HG02938 (cell line): ENCODE results near the gene GALNT2.

Experiments
- ATAC-seq: cut with Tn5 transposase; IDR thresholded peaks from one replicate; pipeline ENCODE4 v1.9.1; 2021; ENCODE audit warnings: mild to moderate bottlenecking, moderate library complexity; ENCODE audit not compliant: unreplicated experiment

The GALNT2 gene

DNA sequence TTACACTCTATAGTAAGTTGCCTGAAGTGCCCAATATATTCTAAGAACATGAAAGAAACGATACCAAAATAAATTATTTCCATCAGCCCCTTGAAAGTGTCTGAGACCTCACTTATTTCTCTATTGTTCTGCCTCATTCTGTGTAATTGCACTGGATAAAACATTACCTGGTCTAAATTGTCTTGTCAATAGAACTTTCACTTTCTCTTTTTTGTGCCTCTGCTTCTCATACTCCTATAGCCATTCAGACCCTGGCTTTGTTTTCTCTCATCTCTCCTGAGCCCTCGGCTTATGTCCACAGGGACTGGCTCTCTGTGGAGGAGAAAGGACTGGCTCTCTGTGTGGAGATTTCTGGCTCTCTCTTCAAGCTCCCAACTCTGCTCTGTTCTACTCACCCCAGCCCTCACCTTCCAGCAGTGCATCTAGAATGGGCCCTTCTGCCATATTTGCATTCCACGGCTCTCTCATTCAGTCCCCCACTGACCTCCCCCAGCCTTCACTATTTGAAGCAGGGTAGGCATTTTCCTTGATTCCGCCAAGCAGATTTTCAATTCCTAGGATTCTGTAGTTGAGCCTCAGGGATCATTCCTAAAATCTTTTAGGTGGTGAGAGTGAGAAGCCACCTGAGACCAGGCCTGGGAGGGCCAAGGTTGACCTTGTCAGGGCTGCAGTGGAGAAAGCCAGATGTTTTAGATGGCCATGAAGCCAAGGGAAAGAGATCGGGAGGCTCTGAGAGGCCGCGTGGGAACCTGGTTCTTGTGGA lies 15.9 kb upstream of the GALNT2 start:
- no peak for ATAC-seq

DNA sequence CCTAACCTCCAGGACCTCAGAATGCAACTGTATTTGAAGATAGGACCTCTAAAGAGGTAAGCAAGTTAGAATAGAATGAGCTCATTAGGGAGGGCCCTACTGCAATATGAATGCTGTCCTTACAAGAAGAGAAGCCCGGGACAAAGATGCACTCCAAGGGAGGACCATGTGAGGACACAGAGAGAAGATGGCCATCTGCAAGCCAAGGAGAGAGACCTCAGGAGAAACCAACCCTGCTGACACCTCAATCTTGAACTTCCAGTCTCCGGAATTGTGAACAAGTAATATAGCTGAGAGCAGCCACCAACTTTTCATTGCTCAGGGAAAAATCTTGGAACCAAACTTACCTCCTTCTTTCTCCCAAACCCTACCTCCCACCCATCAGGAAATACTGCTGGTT lies 15.0 kb upstream of the GALNT2 start:
- ATAC-seq = no peak

DNA sequence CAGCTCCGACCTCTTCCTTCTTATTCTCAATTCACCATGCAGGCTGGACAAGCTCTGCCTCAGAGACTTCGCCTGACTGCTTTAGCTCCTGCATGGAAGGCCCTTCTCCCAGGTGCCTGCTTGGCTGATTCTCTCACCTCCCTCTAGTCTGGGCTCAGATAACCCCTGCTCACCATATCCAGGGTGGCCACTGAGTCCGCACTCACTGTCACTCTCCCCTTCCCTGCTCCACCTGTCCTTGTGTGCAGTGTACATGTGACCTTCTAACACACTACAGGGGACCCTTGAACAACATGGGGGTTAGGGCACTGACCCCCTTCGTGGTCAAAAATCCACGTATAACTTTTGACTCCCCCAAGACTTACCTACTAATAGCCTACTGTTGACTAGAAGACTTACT lies 14.4 kb upstream of the GALNT2 start:
- no peak for ATAC-seq

DNA sequence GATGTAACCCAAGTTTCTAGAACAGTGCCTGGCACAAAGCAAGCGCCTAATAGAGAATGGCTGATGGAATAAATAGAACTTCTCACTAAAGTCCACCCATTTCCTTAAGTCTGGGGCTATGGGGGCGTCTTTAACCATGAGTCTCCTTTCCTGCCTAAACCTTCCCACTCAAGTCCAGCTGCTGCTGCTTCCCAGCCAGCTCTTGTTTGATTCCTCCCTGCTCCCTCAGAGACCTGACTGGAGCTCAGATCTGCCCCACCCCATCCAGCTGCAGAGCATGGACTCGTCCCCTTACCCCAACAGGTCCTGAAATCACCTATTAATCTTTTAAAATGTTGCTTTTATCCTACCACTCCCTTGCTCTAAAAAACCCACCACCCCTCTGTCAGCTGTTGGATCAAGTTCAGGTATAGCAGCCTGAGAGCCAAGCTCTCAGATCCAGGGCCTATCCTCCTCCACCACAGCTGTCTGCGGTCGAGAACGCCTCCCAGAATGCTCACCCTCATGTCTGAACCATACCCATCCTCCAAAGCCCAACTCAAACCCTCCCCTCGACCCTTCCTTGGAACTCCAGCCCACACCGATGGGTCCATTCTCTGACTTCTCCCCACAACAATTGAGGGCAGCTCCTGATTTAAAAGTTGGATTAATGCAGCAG lies 12.8 kb upstream of the GALNT2 start:
- ATAC-seq = no peak

DNA sequence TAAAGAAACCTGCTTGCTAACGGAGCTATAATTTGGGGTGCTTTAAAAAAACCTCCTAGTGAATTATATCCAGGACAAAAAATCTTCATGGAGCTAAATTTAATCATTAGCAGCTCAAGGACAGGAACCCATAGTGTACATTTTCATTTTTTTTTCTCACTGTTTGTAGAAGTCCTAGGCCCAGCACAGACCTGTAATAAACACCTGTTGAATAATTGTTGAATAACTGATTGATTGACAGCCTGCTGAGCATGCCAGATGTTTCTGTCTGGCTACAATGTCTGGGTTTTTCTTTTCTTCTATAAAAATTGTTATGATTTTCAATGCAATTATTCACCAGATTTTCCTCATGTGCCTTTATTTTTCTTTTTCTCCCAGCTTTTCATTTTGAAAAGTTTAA lies 10.9 kb upstream of the GALNT2 start:
- ATAC-seq = no peak

DNA sequence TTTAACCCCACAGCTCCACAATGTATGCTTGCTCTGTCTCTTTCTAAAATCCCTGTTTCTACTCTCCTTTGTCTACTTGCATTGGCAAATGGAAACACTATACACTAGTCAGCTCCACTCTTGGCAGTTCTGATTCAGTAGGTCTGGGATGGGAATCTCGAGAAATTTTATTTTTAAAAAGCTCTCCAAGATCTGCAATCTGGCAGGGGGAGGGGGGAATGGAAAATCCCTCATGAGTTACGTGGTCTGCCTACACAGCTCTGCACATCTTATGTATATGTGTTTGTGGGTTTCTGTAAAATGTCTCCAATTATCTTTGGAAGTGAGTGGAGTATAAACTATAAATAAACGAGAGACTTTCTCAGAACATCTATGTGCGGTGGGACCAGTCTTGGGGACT lies 9.9 kb upstream of the GALNT2 start:
- no peak for ATAC-seq

DNA sequence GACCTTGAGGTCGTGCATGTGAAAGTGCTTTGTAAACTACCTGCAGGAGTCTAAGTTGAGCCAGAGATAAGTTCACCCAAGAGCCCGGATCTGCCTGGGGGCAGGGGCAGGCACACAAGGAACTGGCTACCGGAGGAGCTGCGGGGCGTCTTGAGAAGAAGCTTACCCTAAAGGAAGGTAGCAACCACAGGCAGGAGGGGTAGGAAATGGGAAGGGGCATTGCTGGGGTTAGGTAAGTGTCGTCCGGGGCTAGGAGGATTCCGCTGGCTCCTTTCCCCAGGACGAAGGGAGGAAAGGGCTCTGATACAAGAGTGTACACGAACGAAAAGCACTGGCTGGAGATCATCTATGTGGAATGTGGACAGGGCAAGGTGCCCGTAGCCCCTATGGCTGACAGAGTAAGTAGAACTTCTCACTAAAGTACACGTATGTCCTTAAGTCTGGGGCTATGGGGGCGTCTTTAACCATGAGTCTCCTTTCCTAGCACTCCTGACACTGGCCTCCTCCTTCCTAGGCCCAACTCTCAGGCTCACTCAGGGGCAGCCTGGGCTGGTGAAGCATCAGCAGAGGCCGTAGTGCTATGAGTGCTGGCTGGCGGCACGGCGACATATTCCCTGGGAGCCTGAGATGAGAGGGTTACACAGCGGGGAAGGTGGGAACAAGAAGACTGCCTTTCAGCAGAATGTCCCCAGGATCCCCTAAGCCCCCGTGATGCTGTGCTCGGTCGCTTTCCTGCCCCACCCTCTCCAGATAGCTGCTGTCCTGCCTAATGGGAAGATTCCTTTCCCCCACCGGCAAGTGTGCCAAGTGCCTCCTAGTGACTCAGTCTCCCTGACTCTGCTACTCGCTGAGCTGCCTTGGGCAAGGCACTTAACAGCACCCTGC lies 9.1 kb upstream of the GALNT2 start:
- ATAC-seq = no peak

DNA sequence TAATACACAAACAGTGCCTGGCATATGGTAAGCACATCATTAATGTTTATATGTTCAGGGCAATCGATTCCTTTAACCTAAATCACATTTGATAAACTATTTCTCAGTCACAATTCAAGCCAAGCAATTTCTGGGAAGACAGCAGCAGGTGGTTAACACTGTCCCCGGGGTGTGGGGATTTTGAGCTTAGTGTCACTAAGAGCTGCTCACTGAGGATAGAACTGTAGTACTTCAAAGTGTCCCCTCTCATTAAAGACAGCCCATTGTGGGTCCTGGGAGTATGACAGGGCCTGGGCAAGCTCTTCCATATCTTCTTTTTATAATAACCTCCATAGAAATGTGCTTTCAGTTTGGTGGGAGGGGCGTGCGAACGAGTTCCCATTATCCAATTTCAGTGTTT lies 8.4 kb upstream of the GALNT2 start:
- no peak for ATAC-seq

DNA sequence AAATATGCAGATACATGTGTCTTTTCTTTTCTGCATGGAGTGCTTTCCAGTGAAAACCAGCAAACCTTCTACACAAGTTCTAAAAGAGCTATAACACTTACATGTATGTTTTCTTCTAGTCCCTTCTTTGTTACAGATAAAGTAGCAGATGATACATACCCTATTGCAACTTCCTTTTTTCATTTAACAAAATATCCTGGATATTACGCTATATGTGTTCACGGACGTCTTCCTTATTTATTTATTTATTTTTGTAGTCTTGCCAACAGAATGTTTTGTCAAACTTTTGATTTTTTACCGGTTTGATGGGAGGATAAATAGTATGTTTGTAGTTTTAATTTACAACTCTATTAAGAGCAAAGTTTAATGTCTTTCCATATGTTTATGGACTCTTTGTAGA lies 5.2 kb upstream of the GALNT2 start:
- ATAC-seq = no peak

DNA sequence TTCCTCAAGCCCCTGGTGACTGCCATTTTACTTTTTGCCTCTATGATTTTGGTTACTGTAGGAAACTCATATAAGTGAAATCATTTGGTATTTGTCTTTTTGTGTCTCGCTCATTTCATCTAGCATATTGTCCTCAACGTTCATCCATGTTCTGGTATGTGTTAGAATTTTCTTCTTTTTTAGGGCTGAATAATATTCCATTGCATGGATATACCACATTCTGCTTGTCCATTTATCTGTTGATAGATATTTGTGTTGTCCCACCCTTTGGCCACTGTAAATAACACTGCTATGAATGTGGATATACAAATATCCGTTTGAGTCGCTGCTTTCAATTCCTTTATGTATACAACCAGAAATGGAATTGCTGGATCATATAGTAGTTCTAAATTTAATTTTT lies 4.5 kb upstream of the GALNT2 start:
- ATAC-seq = no peak

DNA sequence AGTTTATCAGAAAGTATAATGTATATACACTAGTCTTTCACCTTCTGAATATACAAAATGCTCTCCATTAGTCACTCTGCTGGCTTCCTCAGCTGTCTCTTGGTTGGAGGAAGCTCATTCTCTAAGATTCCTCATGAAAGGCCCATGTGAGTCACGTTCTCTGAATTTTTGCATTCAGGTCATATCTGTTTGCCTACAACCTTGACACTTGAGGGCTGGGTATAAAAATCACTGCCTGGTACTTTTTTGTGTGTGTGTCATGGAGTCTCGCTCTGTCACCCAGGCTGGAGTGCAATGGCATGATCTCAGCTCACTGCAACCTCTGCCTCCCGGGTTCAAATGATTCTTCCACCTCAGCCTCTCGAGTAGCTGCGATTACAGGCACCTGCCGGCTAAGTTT lies 2.8 kb upstream of the GALNT2 start:
- no peak for ATAC-seq

DNA sequence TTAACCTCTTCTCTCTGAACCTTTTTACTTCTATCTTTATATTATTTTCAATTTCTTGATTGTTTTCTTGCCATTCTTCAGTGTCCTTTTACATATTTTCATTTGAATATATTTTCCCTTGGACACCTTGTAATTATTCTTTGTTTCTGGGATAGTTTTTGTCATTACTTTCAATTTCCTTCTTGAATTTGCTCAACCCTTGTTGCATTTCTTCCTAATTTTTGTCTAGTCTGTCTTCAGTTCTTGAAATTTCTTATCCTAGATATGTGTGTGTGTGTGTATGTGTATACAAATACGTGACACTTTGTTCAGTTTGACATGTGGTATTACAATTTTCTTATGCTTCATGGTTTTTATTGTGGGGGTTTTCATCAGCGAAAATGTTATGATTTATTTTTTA lies 1.9 kb upstream of the GALNT2 start:
- no peak for ATAC-seq

DNA sequence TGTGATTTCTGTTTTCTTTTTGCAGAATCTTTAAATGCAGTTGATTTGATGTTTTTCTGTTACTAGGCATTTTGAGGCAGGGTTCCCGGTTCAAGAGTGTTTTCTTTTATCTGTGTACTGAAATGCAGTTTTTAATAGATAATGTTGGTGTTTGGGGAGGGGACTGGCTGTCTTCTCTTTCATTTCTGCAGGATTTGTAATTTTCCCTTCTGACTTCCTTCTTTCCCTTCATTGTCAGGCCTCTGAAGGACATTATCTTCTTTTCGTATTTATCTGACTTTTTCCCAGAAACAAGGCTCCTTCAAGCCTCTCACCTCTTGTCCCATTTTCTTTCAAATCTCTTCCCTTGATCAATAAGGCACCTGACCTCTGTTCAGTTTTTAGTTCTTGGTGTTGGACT lies 1.5 kb upstream of the GALNT2 start:
- ATAC-seq = no peak

DNA sequence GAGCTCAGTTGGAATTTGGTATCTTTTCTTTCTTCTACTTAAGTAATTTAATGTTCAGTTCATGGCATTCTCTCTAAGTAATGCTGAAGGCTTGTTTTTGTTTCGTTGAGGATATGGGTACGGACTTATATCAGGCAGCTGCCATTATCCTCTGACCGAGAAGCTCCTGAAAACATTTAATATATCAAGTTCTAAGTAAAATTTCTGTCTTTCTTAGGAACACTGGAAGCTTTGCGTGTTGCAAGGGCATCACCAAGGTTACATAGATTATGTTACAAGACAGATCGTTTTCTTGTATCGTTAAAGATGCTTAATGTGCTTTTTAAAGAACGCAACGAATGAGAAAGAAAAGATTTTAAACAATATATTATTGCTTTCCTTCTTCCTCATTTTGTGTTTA lies 1.0 kb upstream of the GALNT2 start:
- ATAC-seq = no peak

DNA sequence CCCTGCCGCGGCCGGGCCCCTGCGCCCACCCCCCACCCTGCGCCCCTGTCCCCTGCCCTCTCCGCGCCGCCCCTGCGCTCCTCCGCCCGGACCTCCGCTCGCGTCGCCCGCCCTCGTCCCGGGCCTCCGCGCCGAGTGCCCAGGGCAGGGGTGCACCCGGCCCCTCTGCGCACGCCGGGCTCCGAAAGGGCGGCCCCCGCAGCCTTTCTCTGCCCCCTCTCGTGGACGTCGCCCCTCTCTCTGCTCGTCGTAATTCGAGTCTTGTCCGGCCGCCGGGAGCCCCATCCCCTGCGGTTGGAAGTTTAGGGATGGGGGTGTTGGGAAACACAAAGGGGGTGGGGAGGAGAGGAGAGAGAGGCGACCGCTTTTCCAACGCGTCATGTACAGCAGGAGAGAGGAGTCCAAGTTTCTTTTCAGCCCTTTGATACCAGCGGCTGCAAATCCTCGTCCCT lies 407 bp downstream of the GALNT2 start:
- ATAC-seq = peak; percentile 12

DNA sequence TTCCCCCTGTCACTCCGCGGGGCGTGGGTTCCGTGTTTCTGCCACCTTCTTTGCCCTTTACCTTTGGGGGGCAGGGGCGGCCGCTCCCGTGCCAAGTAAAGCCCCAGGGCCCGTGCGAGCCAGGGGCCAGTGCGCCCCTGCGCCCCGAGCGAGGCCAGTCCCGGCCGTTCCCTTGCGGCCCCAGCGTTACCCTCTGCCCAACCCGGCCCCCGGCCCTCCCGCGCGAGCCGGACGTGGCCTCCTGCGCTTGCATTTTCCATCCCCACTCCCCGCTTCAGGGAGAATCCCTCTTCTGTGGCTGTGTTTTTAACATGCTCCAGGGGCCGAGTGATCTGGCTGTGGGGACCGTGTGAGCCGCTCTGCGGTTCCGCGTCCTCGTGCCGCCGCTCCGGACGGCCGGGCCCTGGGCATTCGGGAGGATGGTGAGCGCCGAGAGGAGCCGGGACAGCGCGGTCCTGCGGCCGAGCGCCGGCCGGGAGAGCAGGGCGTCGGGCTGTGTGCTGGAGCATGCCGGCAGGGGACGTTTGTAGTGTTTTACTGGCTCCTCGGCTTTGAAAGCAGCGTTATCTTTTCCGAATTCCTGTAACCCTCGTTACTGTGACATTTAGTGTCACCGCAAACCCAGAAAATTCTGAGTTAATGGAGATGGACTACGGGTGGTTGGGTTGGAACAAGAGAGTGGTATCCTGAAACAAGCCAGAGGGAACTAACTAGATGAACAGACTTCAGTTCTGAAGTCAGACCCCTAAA lies 1.0 kb downstream of the GALNT2 start:
- no peak for ATAC-seq

DNA sequence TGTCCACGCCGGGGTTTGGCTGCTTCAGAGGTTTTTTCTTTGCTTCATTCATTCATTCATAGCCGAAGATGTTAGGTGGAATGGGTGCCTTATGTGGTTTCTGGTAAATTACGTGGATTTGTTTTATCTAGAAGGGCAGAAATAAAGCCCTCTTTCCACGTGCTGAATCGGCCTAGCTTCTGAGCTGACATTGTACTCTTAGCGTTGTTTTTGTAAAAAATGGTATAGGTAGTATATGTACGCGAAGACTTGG lies 1.5 kb downstream of the GALNT2 start:
- no peak for ATAC-seq

DNA sequence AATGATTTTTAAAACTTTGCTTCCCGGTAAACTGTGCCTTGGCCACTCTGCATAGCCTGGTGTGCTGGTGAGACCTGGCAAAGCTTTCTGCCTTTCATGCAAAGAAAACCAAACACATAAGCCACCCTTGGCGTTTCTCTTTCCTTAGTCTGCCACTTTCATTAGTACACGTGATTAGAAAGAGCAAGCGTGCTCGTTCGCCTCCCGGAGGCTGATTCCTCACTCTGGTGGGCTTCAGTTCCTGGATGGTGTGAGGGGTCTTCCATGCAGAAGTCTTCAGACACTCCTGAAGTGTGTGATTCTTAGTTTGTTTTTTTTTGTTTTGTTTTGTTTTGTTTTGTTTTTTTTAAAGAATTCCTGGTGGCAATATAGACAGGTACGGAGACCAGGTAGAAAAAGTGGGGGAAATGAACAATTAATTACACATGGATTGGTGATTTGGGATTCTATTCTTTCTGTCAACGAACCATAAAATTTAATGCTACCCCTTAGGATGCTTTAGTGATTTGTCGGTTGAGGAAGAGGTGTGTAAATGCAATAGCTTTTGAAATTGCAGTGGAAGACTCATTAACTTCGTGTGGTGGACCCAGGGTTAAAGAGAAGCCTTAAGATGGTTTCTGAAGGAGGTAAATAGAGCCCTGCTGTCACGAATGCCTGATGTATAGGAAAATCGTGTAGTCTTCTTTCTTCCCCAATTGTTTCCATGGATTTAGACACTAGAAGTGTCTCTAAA lies 2.1 kb downstream of the GALNT2 start:
- ATAC-seq = no peak

DNA sequence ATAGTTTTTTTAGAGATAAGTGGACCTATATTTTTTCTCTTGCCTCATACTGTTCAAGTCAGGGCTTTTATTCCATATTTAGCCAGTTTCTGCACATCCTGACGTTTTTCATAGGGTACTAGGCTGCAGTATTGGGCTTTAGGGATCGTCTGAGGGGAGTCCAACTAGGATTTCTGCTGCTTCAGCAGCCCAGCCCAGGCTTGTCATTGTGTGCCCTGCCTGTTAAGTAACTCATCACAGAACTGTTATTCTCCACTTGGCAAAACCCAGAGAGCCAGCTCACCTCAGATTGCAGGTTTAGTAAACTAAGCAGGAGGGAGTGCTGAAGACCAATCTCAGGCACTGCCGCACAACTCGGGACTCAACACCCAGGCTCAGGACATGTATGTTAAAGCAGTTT lies 2.8 kb downstream of the GALNT2 start:
- no peak for ATAC-seq

DNA sequence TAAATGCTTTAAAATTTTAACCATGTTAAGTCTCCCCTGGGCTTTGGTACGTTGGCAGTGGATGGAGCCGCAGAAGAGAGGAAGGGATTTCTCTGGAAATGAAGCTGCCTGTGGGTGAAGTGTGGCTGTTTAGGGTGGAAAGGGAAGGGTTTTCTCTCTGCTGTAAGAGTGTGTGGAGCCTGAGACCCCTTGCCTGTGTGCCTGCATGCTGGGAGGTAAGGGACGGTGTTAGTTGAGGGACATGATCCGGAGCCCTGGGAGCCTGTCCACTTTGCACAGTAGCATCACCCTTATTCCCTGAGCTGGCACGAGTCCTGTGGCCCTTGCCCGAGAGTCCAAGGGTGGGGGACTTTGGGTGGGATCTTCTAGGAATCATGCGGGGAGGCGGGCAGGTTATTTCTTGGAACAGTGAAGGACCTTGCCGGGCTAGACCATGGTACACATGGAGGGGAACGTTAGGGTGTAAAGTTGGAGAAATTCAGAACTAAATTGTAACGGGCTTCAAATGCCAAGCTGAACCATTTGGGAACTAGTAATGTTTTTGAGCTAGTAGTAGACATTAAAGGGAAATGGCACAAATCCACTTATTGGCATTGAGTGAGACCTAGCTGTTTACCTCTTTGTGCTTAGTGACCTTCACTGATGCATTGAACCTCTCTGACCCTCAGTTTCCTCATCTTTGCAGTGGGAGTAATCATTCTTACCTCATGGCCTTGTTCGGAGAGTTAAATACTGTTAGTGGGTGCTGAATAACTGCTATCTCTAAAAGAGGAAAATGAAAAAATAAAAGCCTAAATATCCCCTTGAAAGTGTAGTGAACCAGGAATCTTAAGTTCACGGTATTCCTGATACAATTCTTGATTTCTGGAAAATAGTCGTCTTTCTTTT lies 3.5 kb downstream of the GALNT2 start:
- no peak for ATAC-seq
